ENCODE measurements around the gene BCOR. TPM values are rescaled to one million over a fixed set of nuclear protein-coding genes. Genes with fewer than 3 reads are reported as not detected.
A peak's percentile ranks its signal among the peaks of the same experiment; 100 is the strongest.

The BCOR gene
- total and polyA plus RNA-seq, 2 of the 4 experiments (the other 2 are of a cell fraction), result 7.5 to 9.0 TPM

GRCh38 chrX:40100537-40101429 lies 3.0 kb upstream of the BCOR start (continued):
- TF ChIP-seq SMC3 (IDR thresholded peaks at IDR 0.05; ENCODE audit: low read depth, low read length) (no peak), CEBPB (IDR thresholded peaks at IDR 0.05; ENCODE audit: low read depth, low read length) (no peak), MXI1 (IDR thresholded peaks at IDR 0.05; ENCODE audit: borderline replicate concordance, low read depth, low read length) (no peak), MAZ (IDR thresholded peaks at IDR 0.05; ENCODE audit: borderline replicate concordance, low read depth, low read length) (no peak), NFE2L2 (IDR thresholded peaks at IDR 0.05; ENCODE audit: low read depth, low read length) (no peak)

- no peak overlapping the region for H3K4me3 ChIP-seq (ENCODE audit: insufficient read depth, low read depth, low read length)
- H4K91ac ChIP-seq (ENCODE audit: insufficient read depth, low read depth, low read length), result no peak overlapping the region
- H3K56ac ChIP-seq (ENCODE audit: extremely low read depth, insufficient read depth, low read length), result no peak overlapping the region
- no peak overlapping the region for H3K23ac ChIP-seq (ENCODE audit: low read depth, low read length)
- no peak overlapping the region for H2AK5ac ChIP-seq (ENCODE audit: low read depth, low read length)
- no peak overlapping the region for H3K4ac ChIP-seq (ENCODE audit: low read depth, low read length)
- WGBS, 2 experiments (ENCODE audit: extremely low coverage in 2 of 2, insufficient read length in 1 of 2), result 25% methylated on average over 13 of the region's 21 CpGs; no CpG with 5 or more reads in 1 of the 2 experiments
- H2BK20ac ChIP-seq (ENCODE audit: low read depth, low read length), result no peak overlapping the region
- peaks cover 6% of the 10 kb centered on the region for H4K20me1 ChIP-seq (ENCODE audit: insufficient read depth, low read length)
- no peak overlapping the region for H3K4me2 ChIP-seq (ENCODE audit: low read depth, low read length)
- no peak overlapping the region for H3K9ac ChIP-seq (ENCODE audit: low read depth, low read length)
- CTCF ChIA-PET, result no interaction called here
- H4K5ac ChIP-seq (ENCODE audit: low read depth, low read length), result no peak overlapping the region
- TF ChIP-seq RAD21 (IDR thresholded peaks at IDR 0.05; ENCODE audit: low read length) (no peak), SMC3 (IDR thresholded peaks at IDR 0.05; ENCODE audit: low read depth, low read length) (no peak), CTCF (conservative IDR thresholded peaks at IDR 0.05; ENCODE audit: low read depth, low read length) (no peak), POLR2A (IDR thresholded peaks at IDR 0.05; ENCODE audit: low read depth, low read length) (no peak), ELK1 (IDR thresholded peaks at IDR 0.05; ENCODE audit: borderline replicate concordance, low read depth, low read length) (no peak)
- no peaks in the 10 kb centered on the region for H3K9me3 ChIP-seq (ENCODE audit: control insufficient read depth, insufficient read depth, low read length)
- peaks cover 4% of the 10 kb centered on the region; the same call in 1 of the 2 replicates for H3K27me3 ChIP-seq (ENCODE audit: control insufficient read depth, insufficient read depth, low read length)
- dilution Hi-C loops (cut with HindIII; ENCODE audit: low sequenced_read_pairs, unreplicated experiment) (no loop called here), in situ Hi-C loops (cut with MboI; ENCODE audit: low sequenced_read_pairs) (no loop called here), intact Hi-C loops (cut with micrococcal nuclease) (no loop called here)
- DNase-seq, result no peak
- no peak for ATAC-seq (ENCODE audit: low read depth)
- H2BK5ac ChIP-seq (ENCODE audit: low read depth, low read length, poor library complexity, severe bottlenecking), result no peak overlapping the region
- H3K18ac ChIP-seq (ENCODE audit: low read depth, low read length), result no peak overlapping the region
- BruUV-seq (replicated peaks), result no TSS peak
- POLR2A ChIA-PET (ENCODE audit: unreplicated experiment), result no interaction called here
- H4K8ac ChIP-seq (ENCODE audit: low read depth in 2 of 2, low read length in 2 of 2), result no peak overlapping the region
- H2BK120ac ChIP-seq (ENCODE audit: low read depth, low read length), result no peak overlapping the region
- H3K36me3 ChIP-seq (ENCODE audit: control insufficient read depth, insufficient read depth, low read length), result no peaks in the 10 kb centered on the region
- H3K4me1 ChIP-seq (ENCODE audit: control insufficient read depth, insufficient read depth, low read length), result no peaks in the 10 kb centered on the region; the same call in 1 of the 2 replicates
- H3K79me1 ChIP-seq (ENCODE audit: low read depth in 1 of 2, low read length in 2 of 2), result peaks cover 0 to 4% of the 10 kb centered on the region in 2 experiments; a peak in 1 of 4 replicates
- no peaks in the 10 kb centered on the region for H3K9me1 ChIP-seq (ENCODE audit: insufficient read depth, low read length)
- no peak overlapping the region for H3K27ac ChIP-seq (ENCODE audit: insufficient read depth, low read length)
- peak overlapping the region; percentile 8 for H2AFZ ChIP-seq (replicated peaks; ENCODE audit: low read length, poor library complexity)
- H3K14ac ChIP-seq (replicated peaks; ENCODE audit: low read depth, low read length), result no peak overlapping the region
- H2AK9ac ChIP-seq (replicated peaks; ENCODE audit: low read depth, low read length, poor library complexity), result no peak overlapping the region
- no peak overlapping the region for H2BK15ac ChIP-seq (ENCODE audit: low read depth, low read length)
Observed at GRCh38 chrX:40100141-40100536, 2.4 kb upstream of the BCOR start.
